C4-2B (cell line): ENCODE data around the gene ASXL1.

Source experiments
- H3K27ac ChIP-seq: fragments of 450-650 bp; 2 replicates; pipeline ENCODE4 v1.5.1; 2017
- ZFX ChIP-seq: fragments of 450-650 bp; IDR thresholded peaks from 2 replicates; pipeline ENCODE4 v1.6.1; 2017
- TF ChIP-seq, protein P1 (sequence below): fragments of 450-650 bp; conservative IDR thresholded peaks from 2 replicates; pipeline ENCODE4 v1.5.1; 2017; ENCODE audit warnings: mild to moderate bottlenecking

ASXL1 gene

DNA sequence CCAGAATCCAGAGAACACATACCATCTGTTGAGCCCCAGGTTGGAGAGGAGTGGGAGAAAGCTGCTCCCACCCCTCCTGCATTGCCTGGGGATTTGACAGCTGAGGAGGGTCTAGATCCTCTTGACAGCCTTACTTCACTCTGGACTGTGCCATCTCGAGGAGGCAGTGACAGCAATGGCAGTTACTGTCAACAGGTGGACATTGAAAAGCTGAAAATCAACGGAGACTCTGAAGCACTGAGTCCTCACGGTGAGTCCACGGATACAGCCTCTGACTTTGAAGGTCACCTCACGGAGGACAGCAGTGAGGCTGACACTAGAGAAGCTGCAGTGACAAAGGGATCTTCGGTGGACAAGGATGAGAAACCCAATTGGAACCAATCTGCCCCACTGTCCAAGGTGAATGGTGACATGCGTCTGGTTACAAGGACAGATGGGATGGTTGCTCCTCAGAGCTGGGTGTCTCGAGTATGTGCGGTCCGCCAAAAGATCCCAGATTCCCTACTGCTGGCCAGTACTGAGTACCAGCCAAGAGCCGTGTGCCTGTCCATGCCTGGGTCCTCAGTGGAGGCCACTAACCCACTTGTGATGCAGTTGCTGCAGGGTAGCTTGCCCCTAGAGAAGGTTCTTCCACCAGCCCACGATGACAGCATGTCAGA, 77.4 kb downstream of the ASXL1 start:
- no peak overlapping the region for H3K27ac ChIP-seq
- TF ChIP-seq ZFX: no peak
- TF ChIP-seq, protein P1, sequence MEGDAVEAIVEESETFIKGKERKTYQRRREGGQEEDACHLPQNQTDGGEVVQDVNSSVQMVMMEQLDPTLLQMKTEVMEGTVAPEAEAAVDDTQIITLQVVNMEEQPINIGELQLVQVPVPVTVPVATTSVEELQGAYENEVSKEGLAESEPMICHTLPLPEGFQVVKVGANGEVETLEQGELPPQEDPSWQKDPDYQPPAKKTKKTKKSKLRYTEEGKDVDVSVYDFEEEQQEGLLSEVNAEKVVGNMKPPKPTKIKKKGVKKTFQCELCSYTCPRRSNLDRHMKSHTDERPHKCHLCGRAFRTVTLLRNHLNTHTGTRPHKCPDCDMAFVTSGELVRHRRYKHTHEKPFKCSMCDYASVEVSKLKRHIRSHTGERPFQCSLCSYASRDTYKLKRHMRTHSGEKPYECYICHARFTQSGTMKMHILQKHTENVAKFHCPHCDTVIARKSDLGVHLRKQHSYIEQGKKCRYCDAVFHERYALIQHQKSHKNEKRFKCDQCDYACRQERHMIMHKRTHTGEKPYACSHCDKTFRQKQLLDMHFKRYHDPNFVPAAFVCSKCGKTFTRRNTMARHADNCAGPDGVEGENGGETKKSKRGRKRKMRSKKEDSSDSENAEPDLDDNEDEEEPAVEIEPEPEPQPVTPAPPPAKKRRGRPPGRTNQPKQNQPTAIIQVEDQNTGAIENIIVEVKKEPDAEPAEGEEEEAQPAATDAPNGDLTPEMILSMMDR: no peak

DNA sequence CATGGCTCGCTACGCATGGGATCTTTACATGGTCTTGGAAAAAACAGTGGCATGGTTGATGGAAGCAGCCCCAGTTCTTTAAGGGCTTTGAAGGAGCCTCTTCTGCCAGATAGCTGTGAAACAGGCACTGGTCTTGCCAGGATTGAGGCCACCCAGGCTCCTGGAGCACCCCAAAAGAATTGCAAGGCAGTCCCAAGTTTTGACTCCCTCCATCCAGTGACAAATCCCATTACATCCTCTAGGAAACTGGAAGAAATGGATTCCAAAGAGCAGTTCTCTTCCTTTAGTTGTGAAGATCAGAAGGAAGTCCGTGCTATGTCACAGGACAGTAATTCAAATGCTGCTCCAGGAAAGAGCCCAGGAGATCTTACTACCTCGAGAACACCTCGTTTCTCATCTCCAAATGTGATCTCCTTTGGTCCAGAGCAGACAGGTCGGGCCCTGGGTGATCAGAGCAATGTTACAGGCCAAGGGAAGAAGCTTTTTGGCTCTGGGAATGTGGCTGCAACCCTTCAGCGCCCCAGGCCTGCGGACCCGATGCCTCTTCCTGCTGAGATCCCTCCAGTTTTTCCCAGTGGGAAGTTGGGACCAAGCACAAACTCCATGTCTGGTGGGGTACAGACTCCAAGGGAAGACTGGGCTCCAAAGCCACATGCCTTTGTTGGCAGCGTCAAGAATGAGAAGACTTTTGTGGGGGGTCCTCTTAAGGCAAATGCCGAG, 78.2 kb downstream of the ASXL1 start:
- no peak for TF ChIP-seq ZFX
- TF ChIP-seq, protein P1: no peak
- no peak overlapping the region for H3K27ac ChIP-seq

DNA sequence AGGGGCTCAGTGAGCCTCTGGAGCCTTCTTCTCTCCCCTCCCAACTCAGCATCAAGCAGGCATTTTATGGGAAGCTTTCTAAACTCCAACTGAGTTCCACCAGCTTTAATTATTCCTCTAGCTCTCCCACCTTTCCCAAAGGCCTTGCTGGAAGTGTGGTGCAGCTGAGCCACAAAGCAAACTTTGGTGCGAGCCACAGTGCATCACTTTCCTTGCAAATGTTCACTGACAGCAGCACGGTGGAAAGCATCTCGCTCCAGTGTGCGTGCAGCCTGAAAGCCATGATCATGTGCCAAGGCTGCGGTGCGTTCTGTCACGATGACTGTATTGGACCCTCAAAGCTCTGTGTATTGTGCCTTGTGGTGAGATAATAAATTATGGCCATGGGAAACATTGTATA, 78.8 kb downstream of the ASXL1 start:
- no peak overlapping the region for H3K27ac ChIP-seq
- TF ChIP-seq ZFX: no peak
- TF ChIP-seq, protein P1: no peak

DNA sequence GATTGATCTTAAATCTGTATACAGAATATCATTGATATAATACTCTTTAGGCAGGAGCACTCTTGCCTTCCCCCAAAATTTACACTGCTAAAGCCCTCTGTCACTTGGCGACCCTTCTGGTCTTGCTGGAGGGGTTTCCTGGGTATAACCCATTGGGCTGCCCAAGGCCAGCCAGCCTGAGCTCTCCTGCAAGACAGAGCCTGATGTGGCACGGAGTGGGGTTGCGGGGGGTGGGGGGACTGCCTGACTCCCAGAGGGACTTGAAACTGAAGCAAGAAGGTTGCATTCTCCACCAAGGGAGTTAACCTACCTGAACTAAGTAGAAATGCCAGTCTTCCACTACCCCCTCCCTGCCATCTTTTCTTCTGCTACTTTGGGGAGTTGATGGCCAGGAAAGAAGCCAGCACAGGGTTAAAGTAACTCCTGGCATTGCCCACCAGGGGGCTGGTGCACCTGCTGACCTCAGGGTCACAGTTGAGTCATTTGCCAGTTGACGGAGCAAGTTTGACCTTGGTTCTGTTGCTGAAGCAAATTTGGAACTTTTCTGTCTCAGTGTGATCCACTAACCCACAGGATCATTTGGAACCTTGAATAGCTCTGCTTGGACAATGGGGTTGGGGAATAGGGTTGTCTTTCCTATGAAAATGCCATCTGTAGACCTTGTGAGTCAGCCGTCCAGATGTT, 79.4 kb downstream of the ASXL1 start:
- TF ChIP-seq ZFX: no peak
- TF ChIP-seq, protein P1: no peak; the same call in 1 of the 2 replicates
- H3K27ac ChIP-seq: no peak overlapping the region

DNA sequence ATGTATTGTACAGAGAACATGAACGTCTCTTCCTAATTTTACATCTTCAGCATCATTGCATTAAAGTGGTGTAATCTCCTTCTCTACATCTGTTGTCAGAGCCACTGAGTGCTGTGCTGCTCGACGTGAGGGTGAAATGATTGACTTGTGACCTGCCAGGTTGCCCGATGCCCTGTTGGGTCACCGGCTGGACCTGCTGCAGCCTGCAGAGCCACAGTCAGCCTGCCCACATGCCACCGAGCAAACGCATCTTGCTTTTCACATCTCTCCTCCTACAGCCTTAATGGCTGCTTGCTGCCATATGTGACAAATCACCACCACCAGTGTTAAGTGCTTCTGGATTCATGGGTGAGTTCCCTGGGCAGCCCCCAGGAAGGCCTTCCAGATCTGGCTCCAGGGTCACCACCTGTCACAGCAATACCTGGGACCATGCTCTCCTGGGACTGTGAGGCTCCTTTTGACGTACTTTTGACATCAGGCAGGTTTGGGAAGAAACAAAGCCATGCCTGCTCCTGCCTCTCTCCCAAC, 80.3 kb downstream of the ASXL1 start:
- TF ChIP-seq, protein P1: no peak
- TF ChIP-seq ZFX: no peak
- H3K27ac ChIP-seq: no peak overlapping the region

DNA sequence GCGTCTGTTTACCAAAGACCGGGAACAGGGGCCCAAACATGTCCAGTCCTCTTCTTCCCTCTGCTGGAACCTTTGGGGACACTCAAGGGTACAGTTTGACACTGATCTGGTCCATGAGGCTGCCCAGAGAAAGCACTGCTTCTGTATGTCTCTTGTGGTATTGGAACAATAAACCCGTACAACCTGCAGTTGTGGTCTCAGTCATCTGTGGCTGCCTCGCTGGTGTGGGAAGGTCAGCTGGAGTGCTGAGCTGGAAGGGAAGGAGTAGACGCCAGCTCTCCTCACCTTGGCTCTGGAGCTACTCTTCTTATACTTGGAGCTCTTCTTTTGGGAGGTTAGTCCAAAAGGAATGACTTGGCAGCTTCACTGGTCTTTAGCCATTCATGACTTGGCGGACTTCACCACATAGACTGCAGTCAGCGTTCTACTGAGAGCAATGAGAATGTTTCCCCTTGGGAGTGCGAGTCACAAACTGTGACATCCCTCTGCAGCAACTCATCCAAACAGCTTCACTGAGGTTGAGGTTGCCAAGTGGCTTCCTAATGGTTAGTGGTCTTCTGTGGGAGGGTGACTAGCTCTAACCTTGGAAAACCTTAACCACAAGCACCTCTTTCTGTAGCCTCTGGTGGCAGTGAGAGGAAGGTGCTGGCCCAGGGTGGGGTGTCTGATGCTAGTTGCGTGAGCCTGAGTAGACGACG, 81.2 kb downstream of the ASXL1 start:
- no peak overlapping the region for H3K27ac ChIP-seq
- TF ChIP-seq ZFX: no peak
- TF ChIP-seq, protein P1: no peak
